NCI-H2171 treated with DMSO at 0.1 percent for 48 hours (cell line): Measurements from ENCODE around the gene KCNJ6.
"Not testable (repeated sequence)": the region's sequence is repeated elsewhere in the genome, so short reads cannot be mapped to it uniquely, and the experiment has no call there.

Experiments
- DNase-seq: peaks from one replicate; lab custom pipeline; 2025; lab: John Stamatoyannopoulos, UW

KCNJ6 gene

GRCh38 chr21:37916310-37917051 lies at the start of gene KCNJ6:
Gene KCNJ6, minus strand, starts transcription at chr21:37916457. Its CDS starts 75,775 bp downstream, at chr21:37840682.
- DNase-seq, result peak; percentile 86

- no peak for DNase-seq
These were observed 49.0 kb upstream of the KCNJ6 start for GRCh38 chr21:37965088-37965805.

- peak; percentile 25 for DNase-seq
These were observed 42.3 kb upstream of the KCNJ6 start for GRCh38 chr21:37958537-37958936.

GRCh38 chr21:37956772-37957171 lies 40.5 kb upstream of the KCNJ6 start:
- DNase-seq, result no peak

GRCh38 chr21:37945036-37945435 lies 28.8 kb upstream of the KCNJ6 start:
- DNase-seq, result peak; percentile 98

- DNase-seq, result peak; percentile 37
These were observed 28.2 kb upstream of the KCNJ6 start for GRCh38 chr21:37944496-37944895.

- DNase-seq, result no peak
These were observed 24.4 kb upstream of the KCNJ6 start for GRCh38 chr21:37940691-37941090.

GRCh38 chr21:37939838-37940237 lies 23.6 kb upstream of the KCNJ6 start:
- DNase-seq, result no peak

GRCh38 chr21:37939251-37939650 lies 23.0 kb upstream of the KCNJ6 start:
- no peak for DNase-seq

GRCh38 chr21:37937668-37938067 lies 21.4 kb upstream of the KCNJ6 start:
- DNase-seq, result no peak

- no peak for DNase-seq
These were observed 19.9 kb upstream of the KCNJ6 start for GRCh38 chr21:37936010-37936785.

GRCh38 chr21:37932936-37933335 lies 16.7 kb upstream of the KCNJ6 start:
- DNase-seq, result no peak

GRCh38 chr21:37927711-37928110 lies 11.5 kb upstream of the KCNJ6 start:
- no peak for DNase-seq

- no peak for DNase-seq
These were observed 4.8 kb upstream of the KCNJ6 start for GRCh38 chr21:37921091-37921490.

GRCh38 chr21:37920302-37920701 lies 4.0 kb upstream of the KCNJ6 start:
- not testable (repeated sequence) for DNase-seq

- no peak for DNase-seq
These were observed 1.4 kb upstream of the KCNJ6 start for GRCh38 chr21:37917612-37918011.

GRCh38 chr21:37915941-37916309 lies 332 bp downstream of the KCNJ6 start:
- peak; percentile 77 for DNase-seq

GRCh38 chr21:37915497-37915911 lies 753 bp downstream of the KCNJ6 start:
- peak; percentile 79 for DNase-seq

GRCh38 chr21:37912616-37913015 lies 3.6 kb downstream of the KCNJ6 start:
- DNase-seq, result no peak

- DNase-seq, result no peak
These were observed 6.3 kb downstream of the KCNJ6 start for GRCh38 chr21:37909936-37910335.

- no peak for DNase-seq
These were observed 7.6 kb downstream of the KCNJ6 start for GRCh38 chr21:37908691-37909090.

- no peak for DNase-seq
These were observed 9.2 kb downstream of the KCNJ6 start for GRCh38 chr21:37907076-37907475.

GRCh38 chr21:37905291-37905690 lies 11.0 kb downstream of the KCNJ6 start:
- no peak for DNase-seq
